ENCODE data around the gene SNAP29. TPM values are rescaled to one million over a fixed set of nuclear protein-coding genes. Genes with fewer than 3 reads are reported as not detected.

SNAP29 gene
- total and polyA plus RNA-seq, 2 experiments from 2014 or later: 8.2 to 22.9 TPM

DNA sequence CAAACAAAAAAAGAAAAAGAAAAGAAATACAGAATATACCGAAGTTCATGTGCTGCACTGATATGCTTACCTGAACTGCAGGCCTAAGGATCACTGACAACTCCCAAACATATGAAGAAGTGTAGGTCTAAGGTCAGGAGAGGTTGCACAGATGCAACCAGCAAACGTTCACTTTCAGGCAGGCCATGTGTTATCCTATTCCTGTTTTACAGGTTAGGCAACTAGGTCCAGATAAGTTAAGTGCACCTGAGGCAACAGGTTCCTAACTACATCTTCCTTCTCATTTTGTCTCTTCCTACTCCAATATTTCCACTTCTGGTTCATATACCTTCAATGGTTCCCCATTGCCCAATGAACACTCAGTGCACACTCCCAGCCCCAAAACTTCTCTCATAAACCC lies 15.3 kb upstream of the SNAP29 start:
- H3K79me2 ChIP-seq (replicated peaks; ENCODE audit: insufficient read depth): peaks cover 61% of the 10 kb centered on the region
- no peak for TF ChIP-seq CREB1 (CRISPR knock-in tag; IDR thresholded peaks at IDR 0.05; ENCODE audit: low read depth)
- no peak for TF ChIP-seq EZH2phosphoT487 (IDR thresholded peaks at IDR 0.05; ENCODE audit: unreplicated experiment)
- no peak for TF ChIP-seq STAT1 (IDR thresholded peaks at IDR 0.05; ENCODE audit: unreplicated experiment)
- TF ChIP-seq EZH2 (IDR thresholded peaks at IDR 0.05; ENCODE audit: low read depth, unreplicated experiment): no peak
- TF ChIP-seq JUNB (IDR thresholded peaks at IDR 0.05; ENCODE audit: unreplicated experiment): no peak
- no peak for TF ChIP-seq ZNF331 (CRISPR knock-in tag; IDR thresholded peaks at IDR 0.05; ENCODE audit: low read depth)
- no peak for TF ChIP-seq NANOG (IDR thresholded peaks at IDR 0.05; ENCODE audit: borderline replicate concordance)
- TF ChIP-seq, protein P1, sequence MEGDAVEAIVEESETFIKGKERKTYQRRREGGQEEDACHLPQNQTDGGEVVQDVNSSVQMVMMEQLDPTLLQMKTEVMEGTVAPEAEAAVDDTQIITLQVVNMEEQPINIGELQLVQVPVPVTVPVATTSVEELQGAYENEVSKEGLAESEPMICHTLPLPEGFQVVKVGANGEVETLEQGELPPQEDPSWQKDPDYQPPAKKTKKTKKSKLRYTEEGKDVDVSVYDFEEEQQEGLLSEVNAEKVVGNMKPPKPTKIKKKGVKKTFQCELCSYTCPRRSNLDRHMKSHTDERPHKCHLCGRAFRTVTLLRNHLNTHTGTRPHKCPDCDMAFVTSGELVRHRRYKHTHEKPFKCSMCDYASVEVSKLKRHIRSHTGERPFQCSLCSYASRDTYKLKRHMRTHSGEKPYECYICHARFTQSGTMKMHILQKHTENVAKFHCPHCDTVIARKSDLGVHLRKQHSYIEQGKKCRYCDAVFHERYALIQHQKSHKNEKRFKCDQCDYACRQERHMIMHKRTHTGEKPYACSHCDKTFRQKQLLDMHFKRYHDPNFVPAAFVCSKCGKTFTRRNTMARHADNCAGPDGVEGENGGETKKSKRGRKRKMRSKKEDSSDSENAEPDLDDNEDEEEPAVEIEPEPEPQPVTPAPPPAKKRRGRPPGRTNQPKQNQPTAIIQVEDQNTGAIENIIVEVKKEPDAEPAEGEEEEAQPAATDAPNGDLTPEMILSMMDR (conservative IDR thresholded peaks at IDR 0.05; ENCODE audit: low read depth in 2 of 2): no peak
- no peak for TF ChIP-seq REST (IDR thresholded peaks at IDR 0.05; ENCODE audit: unreplicated experiment)
- no peaks in the 10 kb centered on the region for H3K27me3 ChIP-seq (ENCODE audit: insufficient read depth)
- no peaks in the 10 kb centered on the region for H3K36me3 ChIP-seq (ENCODE audit: insufficient read depth)
- Mint-ChIP-seq H3K27me3 (ENCODE audit: insufficient read depth, low read depth, poor library complexity) (peaks cover 3% of the 10 kb centered on the region), H3K36me3 (ENCODE audit: low read depth) (no peaks in the 10 kb centered on the region), H3K4me1 (peaks cover 38% of the 10 kb centered on the region), H3K9me3 (no peaks in the 10 kb centered on the region), H3K4me3 (no peak overlapping the region), H3K27ac (no peak overlapping the region)
- H3K4me2 ChIP-seq: no peak overlapping the region
- H3K4me1 ChIP-seq (ENCODE audit: insufficient read depth): peaks cover 27% of the 10 kb centered on the region
- no peak for ATAC-seq
- no peaks in the 10 kb centered on the region for H3F3A ChIP-seq (replicated peaks; ENCODE audit: low read depth)
- H2AFZ ChIP-seq: no peak overlapping the region
- peaks cover 13% of the 10 kb centered on the region for H4K20me1 ChIP-seq (replicated peaks; ENCODE audit: insufficient read depth)
- H3K27ac ChIP-seq (ENCODE audit: low read depth): no peak overlapping the region
- H3K4me3 ChIP-seq: no peak overlapping the region
- H3K9me2 ChIP-seq (ENCODE audit: insufficient read depth): no peaks in the 10 kb centered on the region
- no peak for DNase-seq (ENCODE audit: low spot score)

All from GM23338 (cell line).